GM12801 (cell line): ENCODE results near the gene IL17B.

Experiments
- CTCF ChIP-seq: IDR thresholded peaks from one replicate; pipeline ENCODE4 v1.5.1; 2011; ENCODE audit warnings: control low read depth; ENCODE audit not compliant: insufficient read length; ENCODE audit errors: extremely low read depth

Gene IL17B

GRCh38 chr5:149341876-149342275 lies 37.2 kb downstream of the IL17B start:
- no peak for TF ChIP-seq CTCF

- no peak for TF ChIP-seq CTCF
These were observed 38.2 kb downstream of the IL17B start for GRCh38 chr5:149340920-149341319.

GRCh38 chr5:149338364-149338763 lies 40.7 kb downstream of the IL17B start:
- TF ChIP-seq CTCF = no peak

- TF ChIP-seq CTCF = no peak
These were observed 41.4 kb downstream of the IL17B start for GRCh38 chr5:149337736-149338135.

- no peak for TF ChIP-seq CTCF
These were observed 45.2 kb downstream of the IL17B start for GRCh38 chr5:149333711-149334443.

GRCh38 chr5:149328177-149328576 lies 50.9 kb downstream of the IL17B start:
- no peak for TF ChIP-seq CTCF

- no peak for TF ChIP-seq CTCF
These were observed 52.5 kb downstream of the IL17B start for GRCh38 chr5:149326611-149327010.
